Esophagus muscularis mucosa (tissue), 4 donors: ENCODE data around the gene TMEM40.

Experiments used
- CTCF ChIP-seq, 3 experiments: fragments of 200-600 bp in 2 of 3; fragments of 450-650 bp in 1 of 3; sonication (generic) in 2 of 3; IDR thresholded peaks; one replicate each; pipeline ENCODE4 v1.5.1; 2017 to 2019; ENCODE audit warnings: antibody characterized with exemption in 3 of 3, mild to moderate bottlenecking in 2 of 3, moderate library complexity in 1 of 3
- EP300 ChIP-seq: sonication (generic); formaldehyde crosslinking; IDR thresholded peaks from one replicate; pipeline ENCODE4 v1.6.1; 2017; ENCODE audit warnings: antibody characterized with exemption
- POLR2A ChIP-seq: fragments of 450-650 bp; IDR thresholded peaks from one replicate; pipeline ENCODE4 v1.6.1; 2017; ENCODE audit warnings: antibody characterized with exemption, moderate library complexity, mild to moderate bottlenecking, low read depth
- POLR2AphosphoS5 ChIP-seq, 2 donors: sonication (generic); formaldehyde crosslinking; IDR thresholded peaks; one replicate each; pipeline ENCODE4 v1.6.1; 2017; ENCODE audit warnings: antibody characterized with exemption in 2 of 2

- TF ChIP-seq POLR2A (no peak), POLR2AphosphoS5 (IDR thresholded peaks at IDR 0.05) (no peak), CTCF (IDR thresholded peaks at IDR 0.05) (no peak), EP300 (no peak)
Observed at GRCh38 chr3:12759693-12760565, 870 bp upstream of the TMEM40 start.
